Measurements from ENCODE around the gene KRTCAP3. TPM values are rescaled to one million over a fixed set of nuclear protein-coding genes. Genes with fewer than 3 reads are reported as not detected.

The KRTCAP3 gene
- total RNA-seq, 2 experiments from 2014 or later, result 1.9 to 6.9 TPM

DNA sequence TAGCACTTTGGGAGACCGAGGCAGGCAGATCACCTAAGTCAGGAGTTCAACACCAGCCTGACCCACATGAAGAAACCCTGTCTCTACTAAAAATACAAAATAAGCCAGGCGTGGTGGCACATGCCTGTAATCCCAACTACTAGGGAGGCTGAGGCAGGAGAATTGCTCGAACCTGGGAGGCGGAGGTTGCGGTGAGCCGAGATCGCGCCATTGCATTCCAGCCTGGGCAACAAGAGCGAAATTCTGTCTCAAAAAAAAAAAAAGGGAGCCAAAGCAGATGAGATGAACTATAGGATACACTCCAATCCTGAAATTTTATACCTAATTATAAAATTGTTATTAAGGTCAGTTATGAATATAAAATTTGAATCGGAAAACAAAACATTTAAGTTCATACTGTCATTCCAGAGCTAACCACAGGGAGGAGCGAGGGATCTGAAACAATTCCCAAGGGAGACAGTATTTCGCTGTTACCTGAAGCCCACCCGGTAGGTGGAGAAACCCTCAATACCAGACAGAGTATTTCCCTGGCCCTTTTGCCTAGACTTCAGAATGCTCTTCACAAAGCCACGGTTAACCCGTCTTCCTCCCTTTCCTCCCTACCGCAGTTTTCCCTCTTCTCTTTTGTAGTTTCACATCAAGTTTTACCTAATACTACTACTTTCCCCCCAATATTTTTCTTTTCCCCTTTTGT, 34.2 kb upstream of the KRTCAP3 start:
- CTCF ChIA-PET (ENCODE audit: unreplicated experiment), result no interaction called here
- BruUV-seq (replicated peaks), result no TSS peak

DNA sequence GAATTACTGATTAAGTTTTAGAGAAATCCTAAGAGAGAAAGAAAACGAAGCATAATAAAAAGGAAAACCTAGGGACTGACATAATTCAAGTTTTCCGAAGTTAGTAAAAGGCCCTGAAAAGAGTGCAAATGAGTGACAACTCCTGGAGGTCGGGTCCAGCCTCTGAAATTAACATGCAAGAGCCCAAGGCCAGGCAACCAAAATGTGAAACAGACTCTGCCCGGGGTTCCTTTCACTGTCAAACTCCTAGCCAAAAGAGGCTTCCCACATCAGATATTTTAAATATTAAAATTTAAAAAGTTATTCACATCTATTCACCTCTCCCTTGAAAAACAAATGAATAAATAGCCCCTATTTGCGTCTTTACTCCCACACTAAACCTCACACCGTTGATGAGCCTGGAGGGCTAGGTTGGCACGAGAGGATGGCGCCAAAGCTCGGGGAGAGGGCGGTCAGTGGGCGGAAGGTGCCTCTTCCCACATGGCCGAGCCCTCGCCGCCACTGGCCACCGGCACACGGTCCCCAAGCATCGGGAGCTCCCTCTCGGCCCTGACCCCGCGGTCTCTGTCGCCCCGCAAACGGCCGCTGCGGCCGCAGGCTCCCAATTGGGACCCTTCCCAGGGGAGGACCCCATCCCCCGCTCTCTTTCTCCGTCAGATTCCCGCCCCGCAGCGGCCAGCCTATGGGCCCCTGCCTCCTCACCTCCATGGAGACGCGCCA, 33.4 kb upstream of the KRTCAP3 start:
- no peak for TF ChIP-seq EZH2phosphoT487 (IDR thresholded peaks at IDR 0.05; ENCODE audit: borderline replicate concordance, low read depth, low read length)
- TF ChIP-seq, protein P1, sequence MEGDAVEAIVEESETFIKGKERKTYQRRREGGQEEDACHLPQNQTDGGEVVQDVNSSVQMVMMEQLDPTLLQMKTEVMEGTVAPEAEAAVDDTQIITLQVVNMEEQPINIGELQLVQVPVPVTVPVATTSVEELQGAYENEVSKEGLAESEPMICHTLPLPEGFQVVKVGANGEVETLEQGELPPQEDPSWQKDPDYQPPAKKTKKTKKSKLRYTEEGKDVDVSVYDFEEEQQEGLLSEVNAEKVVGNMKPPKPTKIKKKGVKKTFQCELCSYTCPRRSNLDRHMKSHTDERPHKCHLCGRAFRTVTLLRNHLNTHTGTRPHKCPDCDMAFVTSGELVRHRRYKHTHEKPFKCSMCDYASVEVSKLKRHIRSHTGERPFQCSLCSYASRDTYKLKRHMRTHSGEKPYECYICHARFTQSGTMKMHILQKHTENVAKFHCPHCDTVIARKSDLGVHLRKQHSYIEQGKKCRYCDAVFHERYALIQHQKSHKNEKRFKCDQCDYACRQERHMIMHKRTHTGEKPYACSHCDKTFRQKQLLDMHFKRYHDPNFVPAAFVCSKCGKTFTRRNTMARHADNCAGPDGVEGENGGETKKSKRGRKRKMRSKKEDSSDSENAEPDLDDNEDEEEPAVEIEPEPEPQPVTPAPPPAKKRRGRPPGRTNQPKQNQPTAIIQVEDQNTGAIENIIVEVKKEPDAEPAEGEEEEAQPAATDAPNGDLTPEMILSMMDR (conservative IDR thresholded peaks at IDR 0.05; ENCODE audit: low read length), result no peak
- CTCF ChIA-PET (ENCODE audit: unreplicated experiment), result no interaction called here
- peak; percentile 41 for DNase-seq (ENCODE audit: low spot score)
- peak overlapping the region; percentile 23; the same call in 1 of the 2 replicates for H2AFZ ChIP-seq (ENCODE audit: low read length)
- peaks cover 40% of the 10 kb centered on the region for H3K36me3 ChIP-seq (ENCODE audit: insufficient read depth, low read length)
- peaks cover 23% of the 10 kb centered on the region; the same call in 1 of the 2 replicates for H4K20me1 ChIP-seq (ENCODE audit: insufficient read depth, low read length)
- H3K4me3 ChIP-seq (ENCODE audit: low read depth, low read length, poor library complexity, severe bottlenecking), result peak overlapping the region; percentile 91
- no TSS peak for BruUV-seq (replicated peaks)
- no peaks in the 10 kb centered on the region for H3K9me2 ChIP-seq (ENCODE audit: insufficient read depth, low read length)
- H3K27ac ChIP-seq (ENCODE audit: low read depth, low read length, poor library complexity, severe bottlenecking), result peak overlapping the region; percentile 84
- H3K4me2 ChIP-seq (ENCODE audit: low read length), result peak overlapping the region; percentile 96
- POLR2A ChIA-PET, result interaction anchor here (1.1 to 2.2 kb wide), 3 partner anchors 13 to 25 kb away, joined by 3 to 24 read pairs (median 3); partner anchors contain the start of gene NRBP1
- H3K79me2 ChIP-seq (ENCODE audit: insufficient read depth, low read depth, low read length), result peaks cover 56% of the 10 kb centered on the region
- intact Hi-C loops (cut with micrococcal nuclease; ENCODE audit: unreplicated experiment), result loop anchor here (1.0 to 10.0 kb wide), 4 partner anchors 20 to 256 kb away; partner anchors contain the start of genes CCDC121, GPN1, NRBP1 and SLC4A1AP
- H3K9me3 ChIP-seq (ENCODE audit: low read length), result no peaks in the 10 kb centered on the region
- peaks cover 24% of the 10 kb centered on the region for H3K4me1 ChIP-seq (ENCODE audit: insufficient read depth, low read length, poor library complexity, severe bottlenecking)

More for the DNA sequence above, 34.2 kb upstream of the KRTCAP3 start:
- Histone ChIP-seq H3K4me3 (ENCODE audit: low read depth, low read length, poor library complexity, severe bottlenecking) (peak overlapping the region; percentile 91), H3K9me3 (ENCODE audit: low read length) (no peaks in the 10 kb centered on the region), H4K20me1 (ENCODE audit: insufficient read depth, low read length) (peaks cover 23% of the 10 kb centered on the region; the same call in 1 of the 2 replicates), H3K4me1 (ENCODE audit: insufficient read depth, low read length, poor library complexity, severe bottlenecking) (peaks cover 24% of the 10 kb centered on the region), H3K36me3 (ENCODE audit: insufficient read depth, low read length) (peaks cover 49% of the 10 kb centered on the region), H3K27ac (ENCODE audit: low read depth, low read length, poor library complexity, severe bottlenecking) (peak overlapping the region; percentile 84), H3K4me2 (ENCODE audit: low read length) (peak overlapping the region; percentile 96), H2AFZ (ENCODE audit: low read length) (no peak overlapping the region), H3K79me2 (ENCODE audit: insufficient read depth, low read depth, low read length) (peaks cover 64% of the 10 kb centered on the region), H3K9me2 (ENCODE audit: insufficient read depth, low read length) (no peaks in the 10 kb centered on the region)
- no peak for TF ChIP-seq EZH2phosphoT487 (IDR thresholded peaks at IDR 0.05; ENCODE audit: borderline replicate concordance, low read depth, low read length)
- TF ChIP-seq, protein P1 (conservative IDR thresholded peaks at IDR 0.05; ENCODE audit: low read length), result peak; percentile 73
- intact Hi-C loops (cut with micrococcal nuclease; ENCODE audit: unreplicated experiment), result loop anchor here (2.0 to 10.0 kb wide), 3 partner anchors 175 to 257 kb away; partner anchors contain the start of genes CCDC121, GPN1, SLC4A1AP and SUPT7L
- POLR2A ChIA-PET, result interaction anchor here (1.1 to 1.6 kb wide), 3 partner anchors 13 to 23 kb away, joined by 3 to 4 read pairs (median 3); partner anchors contain the start of gene NRBP1
- DNase-seq (ENCODE audit: low spot score), result peak; percentile 77

Measured in OCI-LY7 (cell line).